Measurements from ENCODE around the gene TMEM179B. TPM values are rescaled to one million over a fixed set of nuclear protein-coding genes. Genes with fewer than 3 reads are reported as not detected.
"Not testable (repeated sequence)": the region's sequence is repeated elsewhere in the genome, so short reads cannot be mapped to it uniquely, and the experiment has no call there.

The TMEM179B gene
- polyA plus RNA-seq, 3 donors: 67.7 to 75.2 (median 71.3) TPM

DNA sequence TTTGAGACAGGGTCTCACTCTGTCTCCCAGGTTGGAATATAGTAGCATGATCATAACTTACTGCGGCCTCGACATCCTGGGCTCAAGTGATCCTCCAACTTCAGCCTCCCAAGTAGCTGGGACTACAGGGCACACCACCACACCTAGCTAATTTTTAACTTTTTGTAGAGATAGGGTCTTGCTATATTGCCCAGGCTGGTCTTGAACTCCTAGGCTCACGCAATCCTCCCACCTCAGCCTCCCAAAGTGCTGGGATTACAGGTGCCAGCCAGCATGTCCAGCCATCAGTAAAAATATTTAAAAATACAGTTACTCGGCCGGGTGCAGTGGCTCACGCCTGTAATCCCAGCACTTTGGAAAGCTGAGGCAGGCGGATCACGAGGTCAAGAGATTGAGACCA lies 40.9 kb downstream of the TMEM179B start:
- DNase-seq: not testable (repeated sequence)

DNA sequence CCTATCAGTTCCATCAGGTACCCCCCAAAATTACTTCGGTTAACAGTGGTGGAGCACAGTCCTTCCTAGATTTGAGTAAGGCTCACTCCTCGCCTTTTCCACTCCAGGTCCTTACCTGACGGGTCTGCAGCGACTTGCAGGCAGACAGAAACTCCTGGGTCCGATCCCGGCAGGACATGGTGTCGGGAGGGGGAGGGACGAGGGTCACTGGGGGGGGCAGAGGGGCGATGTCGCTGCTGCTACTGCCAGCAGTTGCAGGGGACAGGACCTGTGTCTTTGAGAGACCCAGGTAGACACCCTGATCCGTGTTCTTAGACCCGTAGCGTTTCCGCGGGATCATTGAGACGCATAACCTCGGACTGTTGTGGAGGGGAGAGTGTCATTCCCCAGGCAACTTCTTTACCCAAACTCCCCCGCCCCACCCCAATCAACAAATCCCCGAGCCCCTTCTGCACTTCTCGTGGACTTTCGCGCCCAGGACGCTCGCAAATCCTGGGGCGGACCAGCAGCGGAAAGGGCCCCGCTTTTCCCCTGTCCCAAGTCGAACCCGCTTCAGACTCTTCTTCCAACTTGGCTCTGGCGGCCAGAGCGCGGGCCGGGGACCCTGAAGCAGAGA lies 43.8 kb downstream of the TMEM179B start:
- peak; percentile 77 for DNase-seq

DNA sequence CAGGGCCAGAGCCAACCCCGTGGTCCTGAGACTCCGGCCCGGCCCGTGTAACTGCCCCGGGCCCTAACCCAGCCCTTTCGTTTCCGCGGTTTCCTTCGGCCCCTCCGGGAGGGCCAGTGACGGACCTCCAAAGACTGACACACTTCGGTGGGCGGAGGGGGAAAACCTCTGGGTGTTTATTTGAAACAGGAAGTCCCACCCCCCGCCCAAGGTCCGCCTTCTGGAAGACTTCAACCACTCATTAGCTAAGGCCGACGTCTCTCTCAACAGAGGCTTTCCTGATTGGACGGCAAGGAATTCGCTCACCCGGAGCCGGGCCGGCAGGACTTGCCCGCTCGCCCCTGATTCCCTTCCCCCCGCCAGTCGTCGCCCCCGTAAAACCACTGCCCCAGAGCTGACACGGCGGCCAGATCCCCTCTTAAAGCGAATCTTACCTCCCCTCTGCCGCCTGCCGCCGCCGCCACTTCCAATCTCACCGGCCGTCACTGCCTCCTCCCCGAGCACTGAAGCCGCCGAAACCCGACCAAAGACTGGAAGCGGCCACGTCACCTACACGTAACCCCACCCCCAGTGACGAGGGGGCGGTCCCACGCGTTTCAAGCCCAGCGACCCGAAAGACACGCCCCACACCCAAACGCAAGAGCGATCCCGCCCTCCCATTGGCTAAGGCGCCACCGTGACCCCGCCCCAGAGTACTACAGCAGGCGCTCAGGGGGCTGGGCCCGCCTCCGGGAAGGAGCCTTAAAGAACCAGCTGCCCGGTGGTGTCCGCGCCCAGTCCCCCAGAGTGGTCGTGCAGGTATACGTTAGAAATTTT lies 44.5 kb downstream of the TMEM179B start, which contains the start of gene STX5:
Gene STX5 (minus strand): TSS at position 532 of the 816 bp plus-strand sequence. CDS start 808 bp downstream, outside the sequence.
- DNase-seq: peak; percentile 99

DNA sequence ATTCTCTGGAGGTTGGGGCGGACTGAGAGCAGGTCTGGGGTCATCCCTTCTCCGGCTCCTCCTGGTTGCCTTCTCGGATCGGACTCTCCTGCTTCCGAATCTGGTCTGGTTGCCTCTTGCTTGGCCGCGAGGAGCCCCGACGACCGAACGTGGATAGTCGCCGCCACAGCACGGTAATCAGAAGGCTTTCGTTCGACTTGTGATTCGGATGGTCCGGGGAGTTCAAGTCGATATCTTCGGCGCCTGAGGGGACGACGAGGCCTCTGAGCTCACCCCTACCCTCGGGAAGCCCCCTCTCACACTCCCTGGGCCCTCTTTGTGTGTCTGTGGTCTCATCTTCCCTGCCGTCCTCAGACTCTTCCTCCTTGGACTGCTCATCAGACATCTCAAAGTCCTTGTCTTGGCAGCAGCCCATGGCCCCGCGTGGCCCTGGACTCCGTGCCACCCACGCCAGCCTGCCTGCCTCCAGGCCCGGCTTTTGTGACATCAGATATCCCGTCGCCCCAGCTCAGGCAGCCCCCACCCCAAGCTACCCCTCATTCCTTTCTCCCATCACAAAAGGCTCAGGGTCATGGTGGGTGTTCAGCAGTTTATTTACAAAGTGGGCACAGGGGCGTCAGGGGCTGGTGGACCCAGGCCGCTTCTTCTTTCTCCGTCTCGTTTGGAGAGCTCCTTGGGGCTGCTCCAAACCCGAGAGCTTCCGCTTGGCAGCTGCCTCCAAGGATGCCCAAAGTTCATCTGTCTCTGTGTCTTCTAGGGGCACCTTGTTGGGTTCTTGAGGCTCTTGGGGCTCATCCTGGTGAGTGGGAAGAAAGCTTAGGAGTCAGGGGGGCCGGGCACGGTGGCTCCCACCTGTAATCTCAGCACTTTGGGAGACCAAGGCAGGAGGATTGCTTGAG lies 45.4 kb downstream of the TMEM179B start, which contains the start of gene TEX54:
Gene TEX54 (minus strand): TSS at position 506 of the 899 bp plus-strand sequence.
- no peak for DNase-seq

DNA sequence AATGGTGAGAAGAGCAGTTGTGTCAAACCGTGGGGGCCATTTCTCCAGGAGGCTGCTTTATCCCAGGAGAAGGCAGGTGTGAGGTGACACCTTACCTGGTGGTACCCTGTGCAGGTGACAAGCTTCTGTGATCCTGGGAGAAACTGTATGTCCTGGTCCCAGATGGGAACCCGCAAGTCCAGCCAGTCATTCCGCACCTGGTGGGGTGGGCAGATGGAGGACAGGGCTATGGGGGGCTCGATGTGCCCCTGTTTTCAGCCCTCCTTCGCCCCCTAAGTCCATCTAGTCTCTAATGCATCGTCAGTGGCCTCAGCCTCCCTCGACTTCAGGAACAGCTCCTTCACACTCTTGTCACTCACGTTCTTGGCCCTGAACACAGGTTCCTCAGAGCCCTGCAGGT lies 48.1 kb downstream of the TMEM179B start:
- DNase-seq: no peak

DNA sequence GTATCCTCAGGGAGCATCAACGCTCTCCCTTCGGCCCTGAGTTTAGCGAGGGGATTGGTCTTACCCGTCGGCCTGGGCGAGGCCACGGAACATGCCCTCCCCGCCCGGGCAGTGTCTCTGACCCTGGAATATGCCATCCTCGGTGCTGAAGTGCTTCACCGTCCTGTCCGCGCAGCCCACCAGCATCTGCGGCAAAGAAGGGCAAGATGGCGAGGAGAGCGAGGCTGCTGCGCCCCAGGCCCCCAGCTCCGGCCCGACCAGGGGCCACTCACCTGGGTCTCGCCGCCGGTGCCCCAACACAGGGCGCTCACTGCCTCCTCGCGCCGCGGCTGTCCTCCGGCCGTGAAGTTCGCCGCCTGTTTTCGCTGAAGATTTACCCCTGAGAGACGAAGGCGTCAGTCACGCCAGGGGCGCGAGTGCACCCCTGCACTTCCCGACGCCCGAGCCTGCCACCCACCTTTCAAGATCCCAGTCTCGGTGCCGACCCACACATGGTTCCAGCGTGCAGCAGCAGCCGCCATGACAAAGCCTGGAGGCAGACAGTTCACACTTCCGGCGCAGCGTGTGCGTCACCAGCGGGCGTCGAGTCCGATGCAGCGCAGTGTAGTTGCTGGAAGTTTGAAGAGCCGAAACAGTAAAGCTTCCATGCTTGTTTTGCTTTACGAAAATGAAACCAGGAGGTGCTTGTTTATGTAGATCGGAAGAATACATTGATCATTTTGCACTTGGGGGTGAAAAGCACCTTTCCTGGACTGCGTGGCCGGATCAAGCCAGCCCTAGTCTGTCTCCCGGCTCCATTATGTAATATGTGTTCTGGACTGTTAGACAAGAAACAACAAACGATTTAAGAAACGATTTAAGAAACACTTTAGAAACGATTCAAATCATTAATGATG lies 52.1 kb downstream of the TMEM179B start, which contains the start of gene WDR74:
Gene WDR74 (minus strand): TSS at position 541 of the 896 bp plus-strand sequence. CDS start 20 bp downstream, at position 521.
- DNase-seq: peak; percentile 95

Other genes starting within 250 kb of the TMEM179B start
- 100 to 1,000 TPM; 199 to 275 (median 229) TPM for gene AHNAK, start 240.6 kb upstream of the TMEM179B start, polyA plus RNA-seq (ENCODE audit: insufficient read length in 3 of 3)
- gene EEF1G, start 213.5 kb upstream of the TMEM179B start, polyA plus RNA-seq (ENCODE audit: insufficient read length in 3 of 3): 1,000 to 10,000 TPM; 2,197 to 2,450 (median 2,385) TPM
- gene TUT1, start 195.9 kb upstream of the TMEM179B start, polyA plus RNA-seq (ENCODE audit: insufficient read length in 3 of 3): 10 to 100 TPM; 22.1 to 30.2 (median 25.6) TPM
- gene MTA2, start 185.5 kb upstream of the TMEM179B start, polyA plus RNA-seq (ENCODE audit: insufficient read length in 3 of 3): 10 to 100 TPM; 95.7 to 98.2 (median 96.5) TPM
- gene EML3, start 174.6 kb upstream of the TMEM179B start, polyA plus RNA-seq (ENCODE audit: insufficient read length in 3 of 3): 10 to 100 TPM; 32.2 to 40.6 (median 38.0) TPM
- gene ROM1, start 174.1 kb upstream of the TMEM179B start, polyA plus RNA-seq (ENCODE audit: insufficient read length in 3 of 3): 1 to 10 TPM; 2.7 to 4.6 (median 3.1) TPM
- 10 to 100 TPM; 37.4 to 45.4 (median 38.7) TPM for gene B3GAT3, start 165.4 kb upstream of the TMEM179B start, polyA plus RNA-seq (ENCODE audit: insufficient read length in 3 of 3)
- 100 to 1,000 TPM; 371 to 407 (median 392) TPM for gene GANAB, start 140.8 kb upstream of the TMEM179B start, polyA plus RNA-seq (ENCODE audit: insufficient read length in 3 of 3)
- gene INTS5, start 134.1 kb upstream of the TMEM179B start, polyA plus RNA-seq (ENCODE audit: insufficient read length in 3 of 3): 10 to 100 TPM; 21.5 to 24.8 (median 23.5) TPM
- 10 to 100 TPM; 57.7 to 62.1 (median 60.3) TPM for gene C11orf98, start 122.2 kb upstream of the TMEM179B start, polyA plus RNA-seq (ENCODE audit: insufficient read length in 3 of 3)
- 1 to 10 TPM; 5.1 to 6.6 (median 6.0) TPM for gene CSKMT, start 122.1 kb upstream of the TMEM179B start, polyA plus RNA-seq (ENCODE audit: insufficient read length in 3 of 3)
- gene UQCC3, start 115.7 kb upstream of the TMEM179B start, polyA plus RNA-seq (ENCODE audit: insufficient read length in 3 of 3): 10 to 100 TPM; 10.4 to 13.1 (median 12.9) TPM
- 10 to 100 TPM in 2 of 3 donors, 1 to 10 TPM in 1; 8.6 to 11.6 (median 10.6) TPM for gene LBHD1, start 115.1 kb upstream of the TMEM179B start, polyA plus RNA-seq (ENCODE audit: insufficient read length in 3 of 3)
- gene UBXN1, start 108.3 kb upstream of the TMEM179B start, polyA plus RNA-seq (ENCODE audit: insufficient read length in 3 of 3): 100 to 1,000 TPM; 151 to 204 (median 191) TPM
- 1 to 10 TPM in 2 of 3 donors, under 1 TPM in 1; 0.68 to 1.0 (median 1.0) TPM for gene LRRN4CL, start 97.9 kb upstream of the TMEM179B start, polyA plus RNA-seq (ENCODE audit: insufficient read length in 3 of 3)
- gene BSCL2, start 80.0 kb upstream of the TMEM179B start, polyA plus RNA-seq (ENCODE audit: insufficient read length in 3 of 3): 10 to 100 TPM; 65.7 to 72.7 (median 68.1) TPM
- 1 to 10 TPM; 2.1 to 3.6 (median 2.5) TPM for gene GNG3, start 79.7 kb upstream of the TMEM179B start, polyA plus RNA-seq (ENCODE audit: insufficient read length in 3 of 3)
- gene HNRNPUL2, start 59.9 kb upstream of the TMEM179B start, polyA plus RNA-seq (ENCODE audit: insufficient read length in 3 of 3): 10 to 100 TPM; 79.1 to 92.4 (median 86.0) TPM
- gene TTC9C, start 58.9 kb upstream of the TMEM179B start, polyA plus RNA-seq (ENCODE audit: insufficient read length in 3 of 3): 10 to 100 TPM; 37.0 to 48.6 (median 45.8) TPM
- 10 to 100 TPM in 1 of 3 donors, 1 to 10 TPM in 2; 8.1 to 10.4 (median 9.4) TPM for gene ZBTB3, start 33.2 kb upstream of the TMEM179B start, polyA plus RNA-seq (ENCODE audit: insufficient read length in 3 of 3)
- 100 to 1,000 TPM; 133 to 173 (median 153) TPM for gene POLR2G, start 25.8 kb upstream of the TMEM179B start, polyA plus RNA-seq (ENCODE audit: insufficient read length in 3 of 3)
- gene TAF6L, start 16.0 kb upstream of the TMEM179B start, polyA plus RNA-seq (ENCODE audit: insufficient read length in 3 of 3): 10 to 100 TPM; 32.9 to 44.1 (median 40.0) TPM
- gene TMEM223, start 4.6 kb downstream of the TMEM179B start, polyA plus RNA-seq (ENCODE audit: insufficient read length in 3 of 3): 10 to 100 TPM; 30.6 to 31.6 (median 31.1) TPM
- gene NXF1, start 18.0 kb downstream of the TMEM179B start, polyA plus RNA-seq (ENCODE audit: insufficient read length in 3 of 3): 100 to 1,000 TPM; 117 to 137 (median 126) TPM
- gene STX5, start 44.6 kb downstream of the TMEM179B start, polyA plus RNA-seq (ENCODE audit: insufficient read length in 3 of 3): 10 to 100 TPM; 50.5 to 59.2 (median 54.7) TPM
- under 1 TPM in 2 of 3 donors, not detected in 1; 0.36 to 0.65 TPM for gene TEX54, start 45.4 kb downstream of the TMEM179B start, polyA plus RNA-seq (ENCODE audit: insufficient read length in 3 of 3)
- gene WDR74, start 52.2 kb downstream of the TMEM179B start, polyA plus RNA-seq (ENCODE audit: insufficient read length in 3 of 3): 10 to 100 TPM; 38.1 to 49.6 (median 47.0) TPM
- 100 to 1,000 TPM; 169 to 175 (median 169) TPM for gene SLC3A2, start 93.5 kb downstream of the TMEM179B start, polyA plus RNA-seq (ENCODE audit: insufficient read length in 3 of 3)
- under 1 TPM in 2 of 3 donors, not detected in 1; 0.04 to 0.07 TPM for gene CHRM1, start 134.0 kb downstream of the TMEM179B start, polyA plus RNA-seq (ENCODE audit: insufficient read length in 3 of 3)
- 10 to 100 TPM; 25.1 to 38.1 (median 32.2) TPM for gene SLC22A6, start 197.6 kb downstream of the TMEM179B start, polyA plus RNA-seq (ENCODE audit: insufficient read length in 3 of 3)
- 10 to 100 TPM; 44.8 to 63.5 (median 60.6) TPM for gene SLC22A8, start 228.4 kb downstream of the TMEM179B start, polyA plus RNA-seq (ENCODE audit: insufficient read length in 3 of 3)